GM20431 (cell line): ENCODE results near the gene RNF6.

Experiments
- in situ Hi-C: fragments of 300-500 bp; cut with MseI, MboI; formaldehyde crosslinking; loops from one replicate; pipeline ENCODE4 v1.15.0; 2020; ENCODE audit warnings: low sequenced_read_pairs; ENCODE audit not compliant: unreplicated experiment

The RNF6 gene

GRCh38 chr13:26168835-26169234 is 53.3 kb downstream of the RNF6 start:
- in situ Hi-C loops: no loop called here

- in situ Hi-C loops: no loop called here
These were observed 53.8 kb downstream of the RNF6 start for GRCh38 chr13:26168237-26168814.

- in situ Hi-C loops: no loop called here
These were observed 58.3 kb downstream of the RNF6 start for GRCh38 chr13:26163812-26164211.
